Measurements from ENCODE around the gene ARL14EP.

Gene ARL14EP

DNA sequence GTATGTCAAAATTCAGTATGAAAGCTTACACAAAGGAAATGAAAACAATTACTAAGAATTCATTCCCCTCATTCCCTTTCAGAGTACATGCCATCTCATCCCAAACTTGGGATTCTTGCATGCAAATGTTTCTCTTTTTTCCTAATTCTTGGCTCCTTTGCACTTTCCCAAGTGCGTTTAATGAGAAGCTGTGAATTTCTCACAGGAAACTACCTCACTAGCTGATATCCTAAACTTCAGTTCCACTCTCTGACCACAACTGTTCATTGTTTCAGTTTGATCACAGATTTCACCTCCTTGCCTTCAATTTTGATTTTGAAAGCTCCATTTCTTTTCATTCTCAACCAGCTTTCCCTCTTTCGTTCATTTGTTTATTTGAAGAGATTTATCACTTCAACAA lies 5.9 kb upstream of the ARL14EP start:
- Histone ChIP-seq H3K36me3 (no peaks in the 10 kb centered on the region), H3K27me3 (no peaks in the 10 kb centered on the region), H3K9me3 (no peaks in the 10 kb centered on the region), H3K4me1 (no peaks in the 10 kb centered on the region), H3K4me3 (ENCODE audit: low read depth, low read length) (no peak overlapping the region)
- TF ChIP-seq, protein P1, sequence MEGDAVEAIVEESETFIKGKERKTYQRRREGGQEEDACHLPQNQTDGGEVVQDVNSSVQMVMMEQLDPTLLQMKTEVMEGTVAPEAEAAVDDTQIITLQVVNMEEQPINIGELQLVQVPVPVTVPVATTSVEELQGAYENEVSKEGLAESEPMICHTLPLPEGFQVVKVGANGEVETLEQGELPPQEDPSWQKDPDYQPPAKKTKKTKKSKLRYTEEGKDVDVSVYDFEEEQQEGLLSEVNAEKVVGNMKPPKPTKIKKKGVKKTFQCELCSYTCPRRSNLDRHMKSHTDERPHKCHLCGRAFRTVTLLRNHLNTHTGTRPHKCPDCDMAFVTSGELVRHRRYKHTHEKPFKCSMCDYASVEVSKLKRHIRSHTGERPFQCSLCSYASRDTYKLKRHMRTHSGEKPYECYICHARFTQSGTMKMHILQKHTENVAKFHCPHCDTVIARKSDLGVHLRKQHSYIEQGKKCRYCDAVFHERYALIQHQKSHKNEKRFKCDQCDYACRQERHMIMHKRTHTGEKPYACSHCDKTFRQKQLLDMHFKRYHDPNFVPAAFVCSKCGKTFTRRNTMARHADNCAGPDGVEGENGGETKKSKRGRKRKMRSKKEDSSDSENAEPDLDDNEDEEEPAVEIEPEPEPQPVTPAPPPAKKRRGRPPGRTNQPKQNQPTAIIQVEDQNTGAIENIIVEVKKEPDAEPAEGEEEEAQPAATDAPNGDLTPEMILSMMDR (IDR thresholded peaks at IDR 0.05; ENCODE audit: low read depth, low read length), result no peak
- no peak for DNase-seq

DNA sequence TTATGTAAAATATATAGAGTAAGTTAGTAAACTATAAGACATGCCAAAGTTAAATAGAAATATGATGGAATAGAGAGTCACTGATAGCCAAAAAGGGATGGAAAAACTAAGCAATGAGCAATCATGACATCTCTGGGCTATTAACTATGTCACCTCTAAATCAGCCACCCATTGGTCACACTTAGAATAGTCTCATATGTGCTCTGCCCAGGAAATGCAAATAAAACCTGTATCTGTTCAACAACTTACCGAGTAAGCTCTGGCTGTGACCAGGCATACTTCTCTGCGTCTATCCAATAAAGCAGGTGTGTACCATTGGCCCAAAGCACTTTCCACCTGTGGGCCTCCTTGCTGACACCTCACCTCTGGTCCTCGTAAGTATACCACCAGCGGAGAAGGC lies 1.6 kb upstream of the ARL14EP start:
- Histone ChIP-seq H3K27me3 (no peaks in the 10 kb centered on the region), H3K4me3 (ENCODE audit: low read depth, low read length) (no peak overlapping the region), H3K4me1 (no peaks in the 10 kb centered on the region), H3K9me3 (no peaks in the 10 kb centered on the region), H3K36me3 (no peaks in the 10 kb centered on the region)
- TF ChIP-seq, protein P1 (IDR thresholded peaks at IDR 0.05; ENCODE audit: low read depth, low read length), result no peak
- no peak for DNase-seq

DNA sequence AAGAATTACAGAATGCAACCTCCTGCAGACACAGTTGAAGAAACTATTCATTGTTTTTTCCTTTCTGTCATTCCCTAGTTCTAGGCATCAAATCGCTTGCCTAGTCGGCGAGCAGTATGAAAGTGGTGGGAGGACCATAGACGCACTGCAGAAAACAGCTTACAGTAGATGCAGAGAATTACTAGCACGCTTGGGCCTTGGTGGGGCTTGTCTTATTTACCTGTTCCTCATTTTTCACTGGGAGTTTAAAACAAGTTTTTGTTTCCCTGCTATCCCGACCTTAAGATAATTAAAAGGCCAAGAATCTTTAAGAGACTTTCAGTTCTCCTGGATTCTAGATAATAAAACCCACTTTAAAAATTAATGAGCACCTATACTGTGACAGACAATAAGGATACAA lies 713 bp upstream of the ARL14EP start:
- peak overlapping the region; percentile 87 for H3K4me3 ChIP-seq (ENCODE audit: low read depth, low read length)
- TF ChIP-seq, protein P1 (IDR thresholded peaks at IDR 0.05; ENCODE audit: low read depth, low read length), result no peak
- no peaks in the 10 kb centered on the region for H3K4me1 ChIP-seq
- no peaks in the 10 kb centered on the region for H3K27me3 ChIP-seq
- no peaks in the 10 kb centered on the region for H3K9me3 ChIP-seq
- DNase-seq, result no peak
- H3K36me3 ChIP-seq, result no peaks in the 10 kb centered on the region

DNA sequence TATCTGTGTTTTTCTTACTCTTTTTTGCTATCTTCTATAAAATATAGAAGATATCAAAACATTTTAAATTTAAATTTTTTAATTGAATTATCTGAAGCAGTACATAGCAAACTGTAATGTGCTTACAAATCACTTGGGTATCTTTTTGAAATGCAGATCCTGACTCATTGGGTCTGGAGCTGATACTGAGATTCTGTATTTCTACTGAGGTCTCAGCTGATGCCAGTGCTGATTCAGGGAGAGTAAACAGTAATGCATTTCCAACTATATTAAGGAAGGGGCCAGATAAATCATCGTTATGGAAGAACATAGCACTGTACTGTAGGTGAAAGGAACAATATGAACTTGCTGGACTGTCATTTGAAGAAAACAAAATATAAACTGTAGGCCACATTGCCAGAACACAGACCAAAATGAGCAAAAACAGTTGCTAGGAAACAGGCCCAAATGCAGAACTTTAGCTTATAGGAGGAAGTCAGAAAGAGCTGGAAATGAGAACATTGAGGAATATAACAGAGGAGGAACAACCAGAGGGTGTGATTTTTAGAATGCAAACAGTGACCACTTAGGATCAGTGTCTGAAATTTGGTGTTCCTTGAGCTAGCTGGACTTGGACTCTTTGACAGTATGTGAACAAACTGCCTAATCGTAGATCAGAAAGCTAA lies 3.3 kb downstream of the ARL14EP start:
- no peaks in the 10 kb centered on the region for H3K4me1 ChIP-seq

DNA sequence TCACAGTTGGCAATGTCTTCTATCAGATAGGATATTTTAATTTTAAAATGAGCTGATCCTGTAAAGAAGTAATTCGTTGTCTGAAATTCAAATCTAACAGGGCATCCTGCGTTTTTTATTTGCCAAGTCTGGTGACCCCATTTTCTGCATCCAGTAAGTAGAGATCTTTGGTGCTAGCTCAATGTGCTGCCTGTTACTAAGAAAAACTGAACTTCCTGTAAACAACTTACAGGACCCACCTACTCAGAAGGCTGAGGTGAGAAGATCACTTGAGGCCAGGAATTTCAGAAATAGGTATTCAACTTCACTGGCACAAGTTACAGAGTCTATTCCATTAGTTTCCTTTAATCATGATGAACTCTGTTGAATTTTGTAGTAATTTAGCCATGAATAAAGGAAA lies 4.0 kb downstream of the ARL14EP start:
- no peak for DNase-seq
- TF ChIP-seq, protein P1 (IDR thresholded peaks at IDR 0.05; ENCODE audit: low read depth, low read length), result no peak
- no peaks in the 10 kb centered on the region for H3K36me3 ChIP-seq
- H3K4me1 ChIP-seq, result no peaks in the 10 kb centered on the region
- no peaks in the 10 kb centered on the region for H3K27me3 ChIP-seq
- no peak overlapping the region for H3K4me3 ChIP-seq (ENCODE audit: low read depth, low read length)
- no peaks in the 10 kb centered on the region for H3K9me3 ChIP-seq

More for the DNA sequence above, 3.3 kb downstream of the ARL14EP start:
- no peak overlapping the region for H3K4me3 ChIP-seq (ENCODE audit: low read depth, low read length)
- no peaks in the 10 kb centered on the region for H3K9me3 ChIP-seq
- no peaks in the 10 kb centered on the region for H3K36me3 ChIP-seq
- H3K27me3 ChIP-seq, result no peaks in the 10 kb centered on the region
- TF ChIP-seq, protein P1 (IDR thresholded peaks at IDR 0.05; ENCODE audit: low read depth, low read length), result no peak
- no peak for DNase-seq

DNA sequence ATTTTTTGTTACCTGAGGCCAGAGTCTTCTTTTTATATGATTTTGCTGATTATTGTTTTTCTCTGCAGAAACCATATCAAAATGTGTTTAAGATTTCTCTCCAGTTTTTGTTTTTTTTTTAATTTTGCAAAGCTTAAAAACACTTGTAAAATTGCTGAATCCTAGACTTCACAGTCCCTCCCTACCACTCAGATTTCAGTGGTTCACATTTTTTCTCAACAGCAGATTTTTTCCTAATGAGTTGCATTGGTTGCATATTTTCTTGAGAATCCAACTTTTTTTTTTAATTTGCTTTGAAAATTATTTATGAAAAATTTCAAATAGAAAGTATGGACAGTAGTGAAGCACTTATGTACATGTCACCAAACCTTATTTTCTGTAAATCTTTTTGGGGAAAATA lies 5.8 kb downstream of the ARL14EP start:
- TF ChIP-seq, protein P1 (IDR thresholded peaks at IDR 0.05; ENCODE audit: low read depth, low read length), result no peak
- H3K4me1 ChIP-seq, result no peaks in the 10 kb centered on the region

More for the DNA sequence above, 5.8 kb downstream of the ARL14EP start:
- Histone ChIP-seq H3K9me3 (no peaks in the 10 kb centered on the region), H3K27me3 (no peaks in the 10 kb centered on the region), H3K36me3 (no peaks in the 10 kb centered on the region), H3K4me3 (ENCODE audit: low read depth, low read length) (no peak overlapping the region)
- DNase-seq, result no peak
